Measurements from ENCODE around the gene IFITM5.
A peak's percentile ranks its signal among the peaks of the same experiment; 100 is the strongest.

IFITM5 gene

DNA sequence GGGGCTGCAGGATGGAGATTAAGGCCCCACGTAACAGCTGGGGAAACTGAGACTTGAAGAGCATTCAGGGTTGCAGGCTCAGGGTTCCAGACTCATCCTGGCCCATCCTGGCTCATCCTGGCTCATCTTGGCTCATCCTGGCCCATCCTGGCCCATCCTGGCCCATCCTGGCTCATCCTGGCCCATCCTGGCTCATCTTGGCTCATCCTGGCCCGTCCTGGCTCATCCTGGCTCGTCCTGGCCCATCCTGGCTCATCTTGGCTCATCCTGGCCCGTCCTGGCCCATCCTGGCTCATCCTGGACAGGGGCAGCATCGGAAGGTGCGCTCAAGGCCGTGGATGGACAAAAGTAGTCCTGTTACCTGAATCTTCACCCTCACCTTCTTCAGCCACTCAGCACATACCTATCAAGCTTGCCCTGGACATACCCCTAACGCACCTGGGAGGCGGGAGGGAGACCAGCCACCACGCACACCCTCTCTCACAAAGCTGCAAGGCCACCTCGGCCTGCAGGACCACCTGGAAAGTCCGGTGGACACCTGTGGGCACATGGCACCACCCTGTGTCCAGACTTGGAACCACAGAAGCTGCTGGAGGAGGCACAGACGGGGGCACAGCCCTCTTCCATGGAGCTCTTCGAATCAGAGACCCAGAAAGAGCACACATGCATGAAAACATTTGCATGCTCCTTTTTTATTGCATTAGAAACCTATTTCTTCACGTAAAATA, 41.4 kb downstream of the IFITM5 start:
- no peak for DNase-seq

DNA sequence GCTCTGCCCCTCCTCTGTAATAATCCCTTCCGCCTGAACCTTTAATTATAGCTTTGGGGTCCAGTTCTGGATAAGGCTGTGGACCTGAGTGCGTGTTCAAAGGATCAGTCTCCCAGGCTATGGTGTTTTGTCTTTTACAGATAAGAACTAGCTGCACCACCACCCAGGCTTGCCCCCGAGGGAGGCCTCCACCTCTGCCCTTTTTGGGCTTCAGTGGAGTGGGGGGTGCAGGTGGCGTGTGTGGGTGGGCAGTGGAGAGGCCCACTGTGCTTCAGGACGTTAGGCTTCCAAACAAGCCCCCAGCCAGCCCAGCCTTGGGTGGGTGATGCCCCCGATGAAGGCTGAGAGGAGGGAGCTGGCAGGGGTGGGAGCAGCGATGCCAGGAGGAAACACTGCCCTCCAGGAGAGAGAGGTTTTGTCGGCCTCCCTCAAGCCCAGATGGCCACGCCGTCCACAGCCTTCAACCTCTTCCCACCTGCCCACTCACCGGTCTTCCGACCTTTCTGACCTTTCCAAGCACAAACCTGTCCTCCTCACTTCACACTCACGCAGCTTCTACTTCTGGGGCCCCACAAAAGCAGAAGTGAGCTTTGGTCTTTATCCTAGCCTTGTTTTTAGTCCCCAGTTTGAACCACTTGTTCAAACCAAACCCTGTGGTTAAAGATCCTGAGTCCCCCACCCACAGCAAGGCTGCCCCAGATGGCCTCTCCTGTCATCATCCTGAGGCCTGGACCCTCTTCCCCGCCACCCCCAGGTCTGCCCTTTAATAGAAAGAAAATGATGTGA, 42.2 kb downstream of the IFITM5 start:
- no peak for DNase-seq

DNA sequence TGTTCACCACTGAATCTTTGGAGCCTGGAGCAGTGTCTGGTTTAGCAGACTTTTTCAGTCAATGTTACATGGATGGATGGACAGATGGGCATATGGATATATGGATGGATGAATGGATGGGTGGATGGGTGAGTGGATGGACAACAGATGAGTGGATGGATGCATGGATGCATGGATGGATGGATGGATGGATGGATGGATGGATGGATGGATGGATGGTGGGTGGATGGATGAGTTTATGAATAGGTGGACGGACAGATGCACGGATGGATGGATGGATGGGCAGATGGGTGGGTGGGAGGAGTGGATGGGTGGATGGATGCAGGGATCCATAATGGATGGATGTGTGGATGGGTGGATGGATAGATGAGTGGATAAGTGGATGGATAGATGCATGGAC, 43.5 kb downstream of the IFITM5 start:
- no peak for DNase-seq

DNA sequence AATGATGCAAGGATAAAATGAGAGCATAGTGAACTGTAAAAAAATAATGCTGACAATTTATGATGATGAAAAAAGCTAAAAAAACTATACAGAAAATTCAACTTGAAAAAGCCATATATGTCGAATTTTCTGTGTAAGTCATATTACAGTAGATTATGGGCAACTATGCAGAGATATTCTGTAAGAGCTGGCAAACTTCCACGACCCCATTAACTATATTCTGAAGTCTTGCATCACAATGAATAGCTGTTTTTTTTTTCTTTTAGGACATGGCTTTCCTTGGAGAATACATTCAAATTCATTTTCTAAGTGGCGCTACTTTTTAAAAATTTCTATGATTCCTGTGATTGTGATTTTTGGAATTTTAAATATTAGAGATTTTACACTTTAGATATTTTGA, 44.1 kb downstream of the IFITM5 start:
- no peak for DNase-seq

DNA sequence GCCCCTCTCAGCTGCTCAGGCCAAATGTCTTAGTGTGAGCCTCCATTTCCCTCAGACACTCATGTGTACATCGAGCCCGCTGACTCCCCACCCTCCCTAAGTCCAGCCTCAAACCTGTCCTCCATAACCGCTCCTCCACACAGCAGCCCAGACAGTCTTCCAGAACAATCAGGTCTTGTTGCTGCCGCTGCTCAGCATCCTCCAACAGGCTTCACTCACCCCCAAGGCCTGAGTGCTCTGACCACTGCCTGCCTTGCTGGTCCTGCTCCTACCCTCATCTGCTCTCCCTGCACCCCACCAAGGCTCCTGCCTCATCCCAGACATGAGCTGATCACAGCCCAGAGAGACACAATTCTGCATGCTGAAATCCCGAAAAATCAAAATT, 45.4 kb downstream of the IFITM5 start:
- no peak for DNase-seq

DNA sequence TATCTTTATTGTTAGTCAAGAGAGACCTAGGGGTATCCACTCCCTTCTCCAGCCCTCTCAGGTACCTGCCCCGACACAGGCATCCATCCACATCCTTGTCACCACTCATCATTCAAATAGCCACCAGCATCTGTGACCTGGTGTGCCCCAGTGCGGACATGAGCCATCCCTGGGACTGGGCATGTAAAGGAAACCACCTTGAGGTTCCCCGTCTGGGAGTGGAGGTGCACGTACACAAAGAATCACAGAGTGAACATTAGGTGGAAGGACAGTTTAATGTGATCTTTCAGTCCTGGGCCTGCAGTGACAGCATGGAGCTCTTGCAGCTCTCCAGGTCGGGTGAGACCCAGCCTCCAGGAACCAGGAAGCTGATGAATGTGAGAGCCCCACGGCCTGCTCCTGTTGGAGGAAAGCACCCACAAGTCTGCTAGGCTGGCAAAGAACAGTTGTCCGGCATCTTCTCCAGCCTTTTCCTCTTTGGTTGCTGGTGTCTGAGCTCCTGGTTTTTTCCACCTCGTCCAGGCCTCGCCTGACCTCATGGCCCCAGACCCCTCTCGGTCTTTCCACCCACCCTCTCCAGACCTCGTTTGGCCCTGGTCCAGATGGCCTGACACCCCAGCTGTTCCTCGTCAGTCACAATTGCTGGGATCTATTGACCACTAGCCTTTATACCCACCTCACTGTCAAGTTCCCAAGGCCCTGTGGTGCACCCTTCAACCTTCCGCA, 46.0 kb downstream of the IFITM5 start:
- DNase-seq = no peak

DNA sequence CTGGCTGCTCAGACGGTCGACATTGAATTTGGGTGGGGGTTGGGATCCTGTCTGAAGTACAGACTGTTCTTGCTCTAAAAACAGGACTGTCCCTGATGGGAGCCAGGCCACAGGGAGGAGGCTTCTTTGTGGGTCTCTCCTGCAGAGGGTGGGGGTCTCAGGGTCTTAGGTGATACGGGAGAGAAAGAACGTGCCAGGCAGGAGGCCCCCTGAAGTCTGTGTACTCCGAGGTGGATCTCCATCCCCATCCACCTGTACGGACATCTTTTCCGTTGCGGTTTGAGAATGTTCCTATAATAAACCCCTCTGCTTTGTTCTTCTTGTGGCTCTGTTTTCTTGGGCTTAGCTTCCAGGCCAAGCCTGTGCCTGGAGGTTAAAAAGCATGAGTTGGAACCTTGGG, 46.7 kb downstream of the IFITM5 start:
- DNase-seq = no peak

DNA sequence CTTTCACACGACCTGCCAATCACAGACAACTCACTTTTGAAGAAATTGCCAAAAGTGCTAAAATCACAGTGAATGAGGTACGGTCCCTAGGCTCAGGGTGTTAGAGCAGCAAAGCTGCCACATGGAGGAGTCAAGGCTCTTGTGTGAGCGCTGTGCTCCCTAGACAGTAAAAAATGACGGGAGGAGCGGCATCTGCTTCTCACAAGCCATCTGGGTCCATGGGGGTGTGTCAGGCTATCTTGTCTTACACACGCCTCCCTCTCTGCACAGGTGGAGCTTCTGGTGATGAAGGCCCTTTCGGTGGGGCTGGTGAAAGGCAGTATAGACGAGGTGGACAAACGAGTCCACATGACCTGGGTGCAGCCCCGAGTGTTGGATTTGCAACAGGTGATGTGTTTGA, 47.8 kb downstream of the IFITM5 start:
- DNase-seq = no peak

DNA sequence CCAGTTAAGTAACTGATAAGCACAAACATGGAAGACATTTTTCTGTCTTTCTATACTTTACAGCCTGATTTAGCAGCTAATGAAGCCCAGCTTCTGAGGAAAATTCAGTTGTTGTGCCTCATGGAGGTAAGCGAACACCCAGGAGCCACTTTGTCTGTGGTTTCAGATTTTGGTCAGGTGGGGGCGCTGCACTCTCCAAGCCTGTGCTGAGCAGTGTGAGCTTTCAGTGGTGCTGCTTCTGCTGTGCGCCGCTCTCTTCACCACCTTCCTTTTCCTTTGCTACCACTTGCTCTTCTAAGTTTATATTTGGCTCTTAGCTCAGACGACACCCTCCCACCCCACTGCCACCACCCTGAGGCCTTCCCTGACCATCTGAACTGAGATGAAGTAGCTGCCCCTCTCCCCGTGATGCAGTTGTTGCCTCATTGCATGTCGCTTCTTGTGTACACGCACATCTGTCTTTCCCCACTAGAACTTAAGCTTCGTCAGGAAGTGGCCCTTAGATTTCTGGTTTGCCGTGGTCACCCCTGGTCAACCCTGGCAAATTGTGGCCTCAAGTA, 48.5 kb downstream of the IFITM5 start:
- DNase-seq = peak; percentile 77

DNA sequence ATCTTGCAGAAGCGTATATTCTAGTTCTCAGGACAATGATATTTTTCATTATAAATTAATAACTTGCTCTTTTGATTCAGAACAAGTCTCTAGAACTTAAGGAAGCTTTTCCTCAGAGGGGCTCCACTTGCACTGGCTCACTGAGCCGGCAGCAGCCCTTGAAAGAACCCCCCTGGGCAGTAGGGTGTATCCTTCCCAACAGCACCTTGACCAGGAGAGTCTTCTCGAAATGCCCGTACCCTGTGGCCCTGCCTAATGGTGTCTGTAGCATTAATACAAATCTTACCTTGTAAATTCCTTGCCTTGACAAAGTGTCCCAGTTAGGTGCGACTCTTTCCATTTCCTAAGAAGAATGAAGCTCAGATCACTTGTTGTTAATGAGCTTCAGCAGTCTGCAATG, 49.1 kb downstream of the IFITM5 start:
- no peak for DNase-seq

DNA sequence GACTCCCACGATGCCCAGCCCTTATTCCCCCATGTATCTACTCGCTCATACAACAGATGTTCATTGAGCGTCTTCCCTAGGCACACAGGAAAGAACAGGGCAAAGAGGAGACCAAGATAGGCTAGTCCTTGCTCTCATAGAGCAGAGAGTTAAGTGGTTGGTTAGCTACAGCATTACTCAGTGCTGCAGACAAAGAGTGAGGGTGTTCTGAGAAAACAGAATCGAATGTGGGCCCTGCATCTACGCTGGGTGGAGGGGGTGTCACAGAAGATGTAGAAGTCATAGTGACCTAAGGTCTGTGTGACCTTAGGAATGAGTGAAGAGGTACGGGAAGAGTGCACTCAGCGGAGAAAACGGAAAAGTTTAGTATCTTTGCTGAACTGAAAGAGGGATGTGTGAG, 50.3 kb downstream of the IFITM5 start:
- DNase-seq = no peak

Measured in central memory CD4-positive, alpha-beta T cell (primary cell).